ENCODE measurements around the gene GPS1. TPM values are rescaled to one million over a fixed set of nuclear protein-coding genes. Genes with fewer than 3 reads are reported as not detected.

GPS1 gene
- total RNA-seq, 2 donors from 2014 or later, result 60.3 to 77.1 TPM

- Mint-ChIP-seq H3K9me3 (no peaks in the 10 kb centered on the region), H3K36me3 (no peaks in the 10 kb centered on the region), H3K27ac (peak overlapping the region in 1 of 2 donors; percentile 84)
- no peak for ATAC-seq
- DNase-seq (ENCODE audit: low spot score in 2 of 2), result no peak
Measured at GRCh38 chr17:82021900-82022309, 29.8 kb upstream of the GPS1 start.

DNA sequence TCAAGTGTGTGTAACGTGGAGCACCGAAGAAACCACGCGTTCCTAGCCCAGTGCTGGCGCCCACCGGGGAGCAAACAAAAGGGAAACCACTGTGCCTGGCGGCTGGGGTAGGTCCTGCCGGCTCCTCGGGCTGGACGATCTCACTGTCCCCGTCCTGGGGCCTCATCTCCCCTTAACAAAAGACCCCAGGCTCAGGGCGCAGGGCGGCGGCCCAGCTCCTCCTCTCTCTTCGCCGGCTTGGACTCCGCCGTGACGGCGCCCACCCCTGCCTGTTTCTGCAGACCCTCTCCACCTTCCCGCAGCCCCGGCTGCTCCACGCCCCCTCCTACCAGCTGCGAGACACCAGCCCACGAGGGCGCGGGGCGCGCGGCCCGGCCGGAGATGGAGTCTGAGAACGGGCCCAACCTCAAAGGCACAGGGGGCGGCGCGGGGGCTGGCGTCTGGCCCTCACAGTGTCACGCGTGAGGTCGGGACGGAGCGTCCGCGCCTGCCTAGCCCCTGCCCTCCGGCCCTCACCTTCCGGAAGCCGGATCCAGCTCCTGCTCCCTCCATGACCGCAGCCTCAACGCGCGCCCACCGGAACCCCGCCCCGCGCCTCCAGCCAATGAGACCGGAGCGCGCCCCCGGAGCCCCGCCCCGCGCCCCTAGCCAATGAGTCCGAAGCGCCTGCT lies 29.3 kb upstream of the GPS1 start, which contains the start of gene CENPX:
CENPX (minus strand) TSS at position 569 of the 671 bp plus-strand sequence; CDS start at position 552, 17 bp downstream.
- DNase-seq (ENCODE audit: low spot score in 2 of 2) (no peak), ATAC-seq (no peak)
- Mint-ChIP-seq H3K9me3 (no peaks in the 10 kb centered on the region), H3K36me3 (no peaks in the 10 kb centered on the region), H3K27ac (peak within 1 kb of the TSS in 1 of 2 donors; percentile 84)

DNA sequence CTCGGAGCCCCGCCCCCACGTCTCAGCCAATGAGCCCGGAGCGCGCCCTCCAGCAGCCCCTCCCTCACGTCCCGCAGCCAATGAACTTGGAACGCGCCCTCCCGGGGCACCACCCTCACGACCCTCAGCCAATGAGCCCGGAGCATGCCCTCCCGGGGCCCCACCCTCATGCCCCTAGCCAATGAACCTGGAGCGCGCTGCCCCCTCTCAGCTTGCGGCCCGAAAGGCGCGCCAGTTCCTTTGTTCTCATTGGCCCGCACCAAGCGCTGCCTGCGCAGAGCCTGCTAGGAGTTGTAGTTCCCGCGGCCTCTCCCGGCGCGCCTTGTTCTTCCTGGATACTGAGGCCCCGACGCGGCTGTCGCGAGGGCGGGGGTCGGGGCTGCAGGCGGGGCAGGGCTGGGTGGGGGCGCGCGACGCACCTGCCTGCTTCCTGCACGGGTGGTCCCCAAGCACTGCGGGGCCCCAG lies 28.7 kb upstream of the GPS1 start, which contains the start of gene LRRC45:
LRRC45 (plus strand) TSS at position 325 of the 466 bp plus-strand sequence. CDS start 339 bp downstream, outside the sequence.
- peak; percentile 100 for DNase-seq (ENCODE audit: low spot score in 2 of 2)
- Mint-ChIP-seq H3K9me3 (no peaks in the 10 kb centered on the region), H3K36me3 (no peaks in the 10 kb centered on the region), H3K27ac (peak within 1 kb of the TSS in 1 of 2 donors; percentile 84)
- peak; percentile 94 for ATAC-seq

DNA sequence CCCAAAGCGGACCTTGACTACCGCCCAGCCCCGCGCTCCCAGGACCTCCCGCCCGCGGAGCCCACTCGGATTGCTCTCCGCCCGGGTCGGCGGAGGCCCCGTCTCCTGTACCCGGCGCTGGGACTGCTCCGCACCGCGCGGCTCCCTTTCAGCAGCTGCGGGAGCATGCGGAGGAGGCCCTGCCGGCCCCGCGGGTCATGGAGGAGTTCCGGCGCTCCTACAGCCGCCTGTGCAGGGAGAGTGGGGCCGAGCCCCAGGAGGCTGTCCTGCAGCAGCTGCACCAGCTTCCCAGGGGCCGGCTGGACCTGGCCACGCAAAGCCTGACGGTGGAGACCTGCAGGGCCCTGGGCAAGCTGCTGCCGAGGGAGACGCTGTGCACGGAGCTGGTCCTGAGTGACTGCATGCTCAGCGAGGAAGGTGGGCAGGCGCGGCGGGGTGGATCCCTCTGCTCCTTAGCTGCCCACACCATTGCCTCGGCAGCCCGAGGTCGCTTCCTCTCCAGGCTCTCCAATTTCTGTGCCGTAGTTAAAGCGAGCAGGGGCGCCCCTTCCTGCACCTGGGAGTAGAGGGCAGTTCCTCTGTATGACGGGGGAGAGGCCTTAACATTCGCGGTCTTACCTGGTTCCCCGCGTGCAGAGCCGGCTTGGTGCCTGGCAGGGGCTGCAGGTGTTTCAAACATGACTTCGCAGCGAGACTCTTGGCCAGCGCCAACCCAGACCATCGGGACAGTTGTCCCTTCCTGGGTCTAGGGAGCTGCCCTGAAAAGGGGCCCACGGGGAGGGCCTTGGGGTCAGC lies 28.1 kb upstream of the GPS1 start:
- Mint-ChIP-seq H3K9me3 (no peaks in the 10 kb centered on the region), H3K36me3 (no peaks in the 10 kb centered on the region), H3K27ac (peak overlapping the region in 1 of 2 donors; percentile 41)
- DNase-seq (ENCODE audit: low spot score in 2 of 2), result peak in 1 of 2 donors; percentile 41
- no peak for ATAC-seq

DNA sequence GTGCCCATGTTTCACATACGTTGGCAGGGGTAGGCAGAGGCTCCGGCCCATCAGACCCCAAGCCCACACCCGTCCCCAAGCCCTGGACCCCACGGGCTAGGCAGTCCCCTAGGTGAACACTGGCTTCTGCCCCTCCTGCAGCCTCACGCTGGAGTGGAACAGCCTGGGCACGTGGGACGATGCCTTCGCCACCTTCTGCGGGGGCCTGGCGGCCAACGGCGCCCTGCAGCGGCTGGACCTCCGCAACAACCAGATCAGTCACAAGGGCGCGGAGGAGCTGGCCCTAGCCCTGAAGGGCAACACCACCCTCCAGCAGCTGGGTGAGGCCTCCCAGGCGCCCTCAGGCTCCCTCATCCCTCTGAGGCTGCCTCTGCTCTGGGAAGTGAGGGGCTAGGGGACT lies 26.8 kb upstream of the GPS1 start:
- no peak for ATAC-seq
- no peaks in the 10 kb centered on the region for H3K9me3 Mint-ChIP-seq
- no peaks in the 10 kb centered on the region for H3K36me3 Mint-ChIP-seq
- no peak overlapping the region for H3K27ac Mint-ChIP-seq
- no peak for DNase-seq (ENCODE audit: low spot score in 2 of 2)

DNA sequence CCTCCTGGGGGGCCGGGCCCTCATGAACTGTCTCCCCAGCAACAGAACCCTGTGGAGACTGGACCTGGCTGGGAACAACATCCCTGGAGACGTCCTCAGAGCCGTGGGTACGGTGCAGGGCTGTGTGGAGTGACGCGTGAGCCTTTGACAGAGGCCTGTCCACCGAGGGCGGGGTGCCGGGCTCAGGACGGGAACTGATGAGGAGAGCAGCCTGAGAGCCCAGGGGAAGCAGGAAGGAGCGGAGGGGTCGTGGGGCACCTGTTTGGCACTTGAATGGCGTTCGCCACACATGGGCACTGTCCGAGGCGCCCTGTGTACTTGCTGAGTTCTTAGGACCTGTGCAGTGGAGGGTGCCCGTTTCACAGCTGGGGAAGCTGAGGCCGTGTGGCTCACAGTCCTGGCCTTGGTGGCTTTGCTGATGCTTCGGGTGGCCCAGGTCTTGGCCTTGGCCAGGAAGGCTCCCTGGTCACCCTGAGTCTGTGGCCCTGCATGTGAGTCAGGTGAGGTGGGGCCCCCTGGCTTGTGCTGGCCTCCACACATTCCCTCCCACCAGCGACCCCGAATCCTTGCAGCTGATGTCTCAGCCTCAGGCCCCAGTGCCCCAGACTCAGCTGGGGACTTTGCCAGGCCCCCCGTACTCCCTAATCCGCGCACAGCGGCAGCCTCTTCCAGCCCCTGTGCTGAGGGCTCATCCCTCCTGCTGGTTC lies 26.1 kb upstream of the GPS1 start:
- H3K36me3 Mint-ChIP-seq, result no peaks in the 10 kb centered on the region
- no peak for ATAC-seq
- no peak overlapping the region for H3K27ac Mint-ChIP-seq
- H3K9me3 Mint-ChIP-seq, result no peaks in the 10 kb centered on the region
- DNase-seq (ENCODE audit: low spot score in 2 of 2), result no peak

DNA sequence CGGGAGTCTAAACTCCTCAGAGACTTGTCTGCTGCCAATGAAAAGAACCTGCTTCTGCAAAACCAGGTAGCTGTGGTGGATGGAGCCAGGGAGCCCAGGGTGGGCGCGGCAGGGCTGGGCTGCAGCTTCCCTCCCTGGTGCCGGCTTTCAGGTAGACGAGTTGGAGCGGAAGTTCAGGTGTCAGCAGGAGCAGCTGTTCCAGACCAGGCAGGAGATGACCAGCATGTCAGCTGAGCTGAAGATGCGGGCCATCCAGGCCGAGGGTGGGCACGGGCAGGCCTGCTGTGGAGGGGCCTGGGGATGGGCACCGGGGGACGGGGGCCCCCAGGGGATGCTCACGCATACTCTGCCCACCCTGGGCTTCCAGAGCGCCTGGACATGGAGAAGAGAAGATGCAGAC lies 23.5 kb upstream of the GPS1 start:
- Mint-ChIP-seq H3K9me3 (no peaks in the 10 kb centered on the region), H3K27ac (no peak overlapping the region), H3K36me3 (no peaks in the 10 kb centered on the region)
- DNase-seq (ENCODE audit: low spot score in 2 of 2), result no peak
- ATAC-seq, result no peak

DNA sequence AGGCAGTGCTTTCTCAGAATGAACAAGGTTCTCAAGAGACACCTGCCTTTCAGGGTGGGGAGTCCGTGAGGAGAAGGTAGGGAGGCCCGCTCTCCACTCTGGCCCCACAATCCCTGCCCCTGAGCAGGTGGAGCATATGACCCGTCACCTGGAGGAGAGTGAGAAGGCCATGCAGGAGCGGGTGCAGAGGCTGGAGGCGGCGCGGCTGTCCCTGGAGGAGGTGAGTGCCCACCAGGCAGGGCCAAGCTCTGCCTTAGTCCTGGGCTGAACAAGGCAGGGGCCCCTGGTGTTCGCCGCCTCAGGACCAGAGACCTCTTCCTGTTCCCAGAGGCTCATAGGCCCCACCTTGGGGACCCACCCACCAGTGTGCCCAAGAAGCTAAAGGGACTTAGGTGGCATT lies 22.7 kb upstream of the GPS1 start:
- ATAC-seq (no peak), DNase-seq (ENCODE audit: low spot score in 2 of 2) (no peak)
- no peak overlapping the region for H3K27ac Mint-ChIP-seq
- H3K36me3 Mint-ChIP-seq, result no peaks in the 10 kb centered on the region
- no peaks in the 10 kb centered on the region for H3K9me3 Mint-ChIP-seq

DNA sequence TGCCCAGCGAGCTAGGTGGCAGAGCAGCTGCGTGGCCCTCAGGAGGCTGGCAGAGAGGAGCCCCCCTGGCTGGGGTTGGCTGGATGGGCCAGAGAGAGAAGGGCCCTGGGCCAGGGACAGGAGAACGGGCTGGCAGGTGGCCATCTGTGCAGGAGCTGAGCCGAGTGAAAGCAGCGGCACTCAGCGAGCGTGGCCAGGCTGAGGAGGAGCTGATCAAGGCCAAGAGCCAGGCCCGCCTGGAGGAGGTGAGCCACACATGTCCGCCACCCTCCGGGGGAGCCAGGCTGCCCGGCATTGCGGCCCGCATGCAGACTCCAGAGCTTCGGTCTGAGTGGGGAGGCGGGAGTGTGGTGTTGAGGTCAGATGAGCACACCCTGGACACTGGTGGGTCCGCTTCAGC lies 22.3 kb upstream of the GPS1 start:
- no peak overlapping the region for H3K27ac Mint-ChIP-seq
- H3K36me3 Mint-ChIP-seq, result no peaks in the 10 kb centered on the region
- H3K9me3 Mint-ChIP-seq, result no peaks in the 10 kb centered on the region
- DNase-seq (ENCODE audit: low spot score in 2 of 2) (no peak), ATAC-seq (no peak)

DNA sequence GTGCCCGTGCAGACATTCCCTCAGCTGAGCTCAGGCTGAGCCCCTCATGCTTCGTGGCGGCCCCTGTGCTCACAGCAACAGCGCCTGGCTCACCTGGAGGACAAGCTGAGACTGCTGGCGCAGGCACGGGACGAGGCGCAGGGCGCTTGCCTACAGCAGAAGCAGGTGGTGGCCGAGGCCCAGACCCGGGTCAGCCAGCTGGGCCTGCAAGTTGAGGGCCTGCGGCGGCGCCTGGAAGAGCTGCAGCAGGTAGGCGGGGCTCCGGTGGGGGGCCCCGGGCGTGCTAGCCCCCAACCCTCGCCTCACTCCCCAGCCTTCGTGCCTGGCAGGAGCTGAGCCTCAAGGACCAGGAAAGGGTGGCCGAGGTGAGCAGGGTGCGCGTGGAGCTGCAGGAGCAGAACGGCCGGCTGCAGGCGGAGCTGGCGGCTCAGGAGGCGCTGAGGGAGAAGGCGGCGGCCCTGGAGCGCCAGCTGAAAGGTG lies 21.7 kb upstream of the GPS1 start:
- DNase-seq (ENCODE audit: low spot score in 2 of 2), result no peak
- ATAC-seq, result peak; percentile 0 to 2
- Mint-ChIP-seq H3K9me3 (no peaks in the 10 kb centered on the region), H3K36me3 (no peaks in the 10 kb centered on the region), H3K27ac (no peak overlapping the region)

GRCh38 chr17:82030470-82031302 lies 21.0 kb upstream of the GPS1 start:
- no peak overlapping the region for H3K27ac Mint-ChIP-seq
- ATAC-seq, result peak; percentile 71 to 85

DNA sequence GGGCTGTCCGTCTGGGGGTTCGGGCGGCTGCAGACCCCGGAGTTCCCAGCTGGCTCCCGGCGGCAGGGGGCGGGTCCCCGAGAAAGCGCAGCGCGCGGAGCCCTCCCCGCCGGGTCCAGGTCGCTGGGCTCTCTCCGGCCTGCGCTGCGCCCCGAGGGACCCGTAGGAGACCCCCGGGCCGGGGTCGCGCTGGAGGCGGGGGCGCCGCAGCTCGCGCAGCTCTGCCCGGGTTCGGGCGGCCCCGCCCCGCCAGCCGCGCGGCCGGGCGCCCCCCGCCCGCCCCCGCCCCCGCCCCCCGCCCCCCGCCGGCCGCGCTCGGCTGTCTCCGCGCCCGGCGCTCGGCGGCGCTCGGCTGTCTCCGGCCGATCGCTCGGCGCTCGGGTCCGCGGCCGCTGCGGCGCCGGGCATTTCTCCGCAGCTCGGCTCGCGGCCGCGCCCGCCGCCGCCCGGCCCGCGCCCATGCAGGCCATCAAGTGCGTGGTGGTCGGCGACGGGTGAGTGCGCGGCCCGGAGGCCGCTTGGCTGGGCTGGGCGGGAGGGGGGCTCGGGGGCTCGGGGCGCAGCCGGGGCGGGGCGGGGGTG lies 20.3 kb upstream of the GPS1 start, which contains the start of gene RAC3:
RAC3 (plus strand) TSS at position 376 of the 582 bp plus-strand sequence; CDS start at position 460, 84 bp downstream.
- Mint-ChIP-seq H3K9me3 (no peaks in the 10 kb centered on the region), H3K27ac (no peak within 1 kb of the TSS), H3K36me3 (no peaks in the 10 kb centered on the region)
- DNase-seq (ENCODE audit: low spot score in 2 of 2) (no peak), ATAC-seq (peak in 1 of 2 donors; percentile 41)

More at GRCh38 chr17:82030470-82031302, 21.0 kb upstream of the GPS1 start:
- Mint-ChIP-seq H3K9me3 (no peaks in the 10 kb centered on the region), H3K36me3 (no peaks in the 10 kb centered on the region)
- DNase-seq (ENCODE audit: low spot score in 2 of 2), result peak; percentile 86 to 92

GRCh38 chr17:82031885-82032627 lies 19.6 kb upstream of the GPS1 start:
- DNase-seq (ENCODE audit: low spot score in 2 of 2) (peak in 1 of 2 donors; percentile 69), ATAC-seq (peak; percentile 11 to 72)
- Mint-ChIP-seq H3K36me3 (no peaks in the 10 kb centered on the region), H3K9me3 (no peaks in the 10 kb centered on the region), H3K27ac (no peak overlapping the region)

- ATAC-seq, result no peak
- no peak for DNase-seq (ENCODE audit: low spot score in 2 of 2)
- H3K9me3 Mint-ChIP-seq, result no peaks in the 10 kb centered on the region
- no peak overlapping the region for H3K27ac Mint-ChIP-seq
- no peaks in the 10 kb centered on the region for H3K36me3 Mint-ChIP-seq
Measured at GRCh38 chr17:82033359-82034085, 18.2 kb upstream of the GPS1 start.
